GM19452 (cell line): Measurements from ENCODE around the gene ZNF524.
"Not testable (repeated sequence)": the region's sequence is repeated elsewhere in the genome, so short reads cannot be mapped to it uniquely, and the experiment has no call there.

Source experiments
- ATAC-seq: cut with Tn5 transposase; IDR thresholded peaks from one replicate; pipeline ENCODE4 v1.9.1; 2021; ENCODE audit not compliant: unreplicated experiment

Gene ZNF524

GRCh38 chr19:55581145-55581822 lies 18.8 kb upstream of the ZNF524 start:
- ATAC-seq = no peak

GRCh38 chr19:55581823-55582223 lies 18.3 kb upstream of the ZNF524 start:
- no peak for ATAC-seq

GRCh38 chr19:55582284-55582683 lies 17.8 kb upstream of the ZNF524 start:
- ATAC-seq = not testable (repeated sequence)

GRCh38 chr19:55583897-55584296 lies 16.2 kb upstream of the ZNF524 start:
- not testable (repeated sequence) for ATAC-seq

GRCh38 chr19:55584871-55585270 lies 15.2 kb upstream of the ZNF524 start:
- no peak for ATAC-seq

GRCh38 chr19:55585658-55586339 lies 14.3 kb upstream of the ZNF524 start:
- no peak for ATAC-seq

- ATAC-seq = peak; percentile 95
These were observed 13.0 kb upstream of the ZNF524 start for GRCh38 chr19:55586976-55587668.

- ATAC-seq = no peak
These were observed 11.3 kb upstream of the ZNF524 start for GRCh38 chr19:55588738-55589137.

- ATAC-seq = no peak
These were observed 10.0 kb upstream of the ZNF524 start for GRCh38 chr19:55590109-55590508.

- ATAC-seq = no peak
These were observed 9.5 kb upstream of the ZNF524 start for GRCh38 chr19:55590617-55591016.

- ATAC-seq = no peak
These were observed 8.5 kb upstream of the ZNF524 start for GRCh38 chr19:55591555-55591954.

- no peak for ATAC-seq
These were observed 7.5 kb upstream of the ZNF524 start for GRCh38 chr19:55592391-55593090.

GRCh38 chr19:55593096-55593772 lies 6.9 kb upstream of the ZNF524 start:
- no peak for ATAC-seq

- ATAC-seq = no peak
These were observed 5.0 kb upstream of the ZNF524 start for GRCh38 chr19:55594996-55595545.

GRCh38 chr19:55596304-55596703 lies 3.8 kb upstream of the ZNF524 start:
- ATAC-seq = no peak

- no peak for ATAC-seq
These were observed 2.6 kb upstream of the ZNF524 start for GRCh38 chr19:55597501-55597921.

- no peak for ATAC-seq
These were observed 2.1 kb upstream of the ZNF524 start for GRCh38 chr19:55598034-55598433.

- peak; percentile 48 for ATAC-seq
These were observed 1.2 kb upstream of the ZNF524 start for GRCh38 chr19:55598719-55599467.

- ATAC-seq = peak; percentile 44
These were observed 633 bp upstream of the ZNF524 start, which contains the start of gene FIZ1 for GRCh38 chr19:55599468-55599841. TSS of gene FIZ1 (minus strand) at chr19:55599517. CDS start at chr19:55597865, 1,652 bp downstream.

- no peak for ATAC-seq
These were observed 557 bp downstream of the ZNF524 start for GRCh38 chr19:55600662-55601028.
